Measurements from ENCODE around the gene ZBTB17.

The ZBTB17 gene

GRCh38 chr1:15969321-15969880 is 6.5 kb downstream of the ZBTB17 start:
- Histone ChIP-seq H2BK5ac (ENCODE audit: low read depth, low read length, poor library complexity, severe bottlenecking) (no peak overlapping the region), H3K27me3 (ENCODE audit: control insufficient read depth in 1 of 2, insufficient read depth in 1 of 2, low read length in 2 of 2) (no peaks in the 10 kb centered on the region), H4K8ac (ENCODE audit: low read length) (no peak overlapping the region), H3K27ac (ENCODE audit: low read length, poor library complexity, severe bottlenecking) (no peak overlapping the region), H3K4me1 (ENCODE audit: control insufficient read depth, insufficient read depth, low read depth, low read length) (peaks cover 13% of the 10 kb centered on the region), H3K4me2 (ENCODE audit: low read length, poor library complexity, severe bottlenecking) (no peak overlapping the region), H3K18ac (ENCODE audit: low read depth in 1 of 2, low read length in 2 of 2) (no peak overlapping the region), H3K23ac (ENCODE audit: low read length in 2 of 2) (no peak overlapping the region), H3K9ac (ENCODE audit: low read length) (no peak overlapping the region), H4K91ac (ENCODE audit: low read length) (no peak overlapping the region), H3K14ac (ENCODE audit: low read length in 2 of 2) (no peak overlapping the region), H2BK120ac (ENCODE audit: low read depth, low read length) (no peak overlapping the region), H2BK15ac (ENCODE audit: low read depth, poor library complexity, severe bottlenecking) (no peak overlapping the region), H2AFZ (ENCODE audit: low read depth, low read length) (no peak overlapping the region), H2AK5ac (ENCODE audit: low read length, severe bottlenecking) (no peak overlapping the region), H3K4me3 (ENCODE audit: insufficient read depth in 1 of 2, low read depth in 1 of 2, low read length in 2 of 2) (no peak overlapping the region), H3K4ac (ENCODE audit: low read depth in 1 of 2, low read length in 2 of 2) (no peak overlapping the region), H3K79me1 (replicated peaks; ENCODE audit: low read length, poor library complexity, severe bottlenecking) (peaks cover 23% of the 10 kb centered on the region), H2BK12ac (ENCODE audit: low read length in 2 of 2) (no peak overlapping the region), H3K9me3 (ENCODE audit: control insufficient read depth, low read length) (peaks cover 8% of the 10 kb centered on the region), H3K36me3 (ENCODE audit: control insufficient read depth in 1 of 2, insufficient read depth in 2 of 2, low read depth in 1 of 2, low read length in 2 of 2) (peaks cover 29 to 55% of the 10 kb centered on the region in 2 experiments)
- DNase-seq, result no peak
- WGBS, result 97% methylated on average over 13 of the region's 13 CpGs

GRCh38 chr1:15968172-15968571 is 7.7 kb downstream of the ZBTB17 start:
- H4K91ac ChIP-seq (ENCODE audit: low read length), result no peak overlapping the region
- no peak overlapping the region for H2AFZ ChIP-seq (ENCODE audit: low read depth, low read length)
- WGBS, result 97% methylated on average over 5 of the region's 5 CpGs
- H2BK12ac ChIP-seq (ENCODE audit: low read length in 2 of 2), result no peak overlapping the region
- H3K14ac ChIP-seq (ENCODE audit: low read length in 2 of 2), result no peak overlapping the region
- no peak overlapping the region for H3K4me2 ChIP-seq (ENCODE audit: low read length, poor library complexity, severe bottlenecking)
- H3K4me1 ChIP-seq (ENCODE audit: control insufficient read depth, insufficient read depth, low read depth, low read length), result peaks cover 16% of the 10 kb centered on the region
- no peak overlapping the region for H3K4ac ChIP-seq (ENCODE audit: low read depth in 1 of 2, low read length in 2 of 2)
- H3K9me3 ChIP-seq (ENCODE audit: control insufficient read depth, low read length), result peaks cover 8% of the 10 kb centered on the region
- H3K23ac ChIP-seq (ENCODE audit: low read length in 2 of 2), result no peak overlapping the region
- H4K8ac ChIP-seq (ENCODE audit: low read length), result no peak overlapping the region
- H2AK5ac ChIP-seq (ENCODE audit: low read length, severe bottlenecking), result no peak overlapping the region
- no peak for DNase-seq
- H3K79me1 ChIP-seq (replicated peaks; ENCODE audit: low read length, poor library complexity, severe bottlenecking), result peaks cover 23% of the 10 kb centered on the region
- H3K27ac ChIP-seq (ENCODE audit: low read length, poor library complexity, severe bottlenecking), result no peak overlapping the region
- no peak overlapping the region for H2BK5ac ChIP-seq (ENCODE audit: low read depth, low read length, poor library complexity, severe bottlenecking)
- no peak overlapping the region for H2BK15ac ChIP-seq (ENCODE audit: low read depth, poor library complexity, severe bottlenecking)
- no peak overlapping the region for H3K4me3 ChIP-seq (ENCODE audit: insufficient read depth in 1 of 2, low read depth in 1 of 2, low read length in 2 of 2)
- no peak overlapping the region for H3K18ac ChIP-seq (ENCODE audit: low read depth in 1 of 2, low read length in 2 of 2)
- no peaks in the 10 kb centered on the region for H3K27me3 ChIP-seq (ENCODE audit: control insufficient read depth in 1 of 2, insufficient read depth in 1 of 2, low read length in 2 of 2)
- H3K36me3 ChIP-seq (ENCODE audit: control insufficient read depth in 1 of 2, insufficient read depth in 2 of 2, low read depth in 1 of 2, low read length in 2 of 2), result peaks cover 30 to 50% of the 10 kb centered on the region in 2 experiments
- no peak overlapping the region for H2BK120ac ChIP-seq (ENCODE audit: low read depth, low read length)
- H3K9ac ChIP-seq (ENCODE audit: low read length), result no peak overlapping the region

- Histone ChIP-seq H3K4me3 (ENCODE audit: insufficient read depth in 1 of 2, low read depth in 1 of 2, low read length in 2 of 2) (no peak overlapping the region), H2BK5ac (ENCODE audit: low read depth, low read length, poor library complexity, severe bottlenecking) (no peak overlapping the region), H3K23ac (ENCODE audit: low read length in 2 of 2) (no peak overlapping the region), H3K18ac (ENCODE audit: low read depth in 1 of 2, low read length in 2 of 2) (no peak overlapping the region), H2BK120ac (ENCODE audit: low read depth, low read length) (no peak overlapping the region), H4K8ac (ENCODE audit: low read length) (no peak overlapping the region), H3K9me3 (ENCODE audit: control insufficient read depth, low read length) (peaks cover 6% of the 10 kb centered on the region), H2BK12ac (ENCODE audit: low read length in 2 of 2) (no peak overlapping the region), H3K9ac (ENCODE audit: low read length) (peak overlapping the region; percentile 79), H3K14ac (ENCODE audit: low read length in 2 of 2) (no peak overlapping the region), H2BK15ac (ENCODE audit: low read depth, poor library complexity, severe bottlenecking) (no peak overlapping the region), H3K36me3 (ENCODE audit: control insufficient read depth in 1 of 2, insufficient read depth in 2 of 2, low read depth in 1 of 2, low read length in 2 of 2) (peaks cover 28 to 38% of the 10 kb centered on the region in 2 experiments), H4K91ac (ENCODE audit: low read length) (no peak overlapping the region), H3K79me1 (replicated peaks; ENCODE audit: low read length, poor library complexity, severe bottlenecking) (peaks cover 23% of the 10 kb centered on the region), H3K4me2 (ENCODE audit: low read length, poor library complexity, severe bottlenecking) (no peak overlapping the region), H3K4me1 (ENCODE audit: control insufficient read depth, insufficient read depth, low read depth, low read length) (peaks cover 18% of the 10 kb centered on the region), H2AK5ac (ENCODE audit: low read length, severe bottlenecking) (peak overlapping the region; percentile 87), H3K4ac (ENCODE audit: low read depth in 1 of 2, low read length in 2 of 2) (no peak overlapping the region), H3K27ac (ENCODE audit: low read length, poor library complexity, severe bottlenecking) (no peak overlapping the region), H2AFZ (ENCODE audit: low read depth, low read length) (no peak overlapping the region), H3K27me3 (ENCODE audit: control insufficient read depth in 1 of 2, insufficient read depth in 1 of 2, low read length in 2 of 2) (no peaks in the 10 kb centered on the region)
- 100% methylated on average over 2 of the region's 6 CpGs for WGBS
- no peak for DNase-seq
Observed at GRCh38 chr1:15966956-15967344, 9.0 kb downstream of the ZBTB17 start.

- peak overlapping the region in 1 of 2 experiments; percentile 34 for H3K4me3 ChIP-seq (ENCODE audit: insufficient read depth in 1 of 2, low read depth in 1 of 2, low read length in 2 of 2)
- peak overlapping the region; percentile 79 for H3K9ac ChIP-seq (ENCODE audit: low read length)
- H3K18ac ChIP-seq (ENCODE audit: low read depth in 1 of 2, low read length in 2 of 2), result no peak overlapping the region
- peaks cover 31 to 33% of the 10 kb centered on the region in 2 experiments for H3K36me3 ChIP-seq (ENCODE audit: control insufficient read depth in 1 of 2, insufficient read depth in 2 of 2, low read depth in 1 of 2, low read length in 2 of 2)
- no peak overlapping the region for H2BK15ac ChIP-seq (ENCODE audit: low read depth, poor library complexity, severe bottlenecking)
- H3K4me1 ChIP-seq (ENCODE audit: control insufficient read depth, insufficient read depth, low read depth, low read length), result peaks cover 21% of the 10 kb centered on the region
- H2BK120ac ChIP-seq (ENCODE audit: low read depth, low read length), result no peak overlapping the region
- peak; percentile 67 for DNase-seq
- peak overlapping the region; percentile 35 for H2AK5ac ChIP-seq (ENCODE audit: low read length, severe bottlenecking)
- H3K4ac ChIP-seq (ENCODE audit: low read depth in 1 of 2, low read length in 2 of 2), result no peak overlapping the region
- H2AFZ ChIP-seq (ENCODE audit: low read depth, low read length), result no peak overlapping the region
- peak overlapping the region in 1 of 2 experiments; percentile 83 for H3K23ac ChIP-seq (ENCODE audit: low read length in 2 of 2)
- no peak overlapping the region for H4K8ac ChIP-seq (ENCODE audit: low read length)
- no peaks in the 10 kb centered on the region for H3K27me3 ChIP-seq (ENCODE audit: control insufficient read depth in 1 of 2, insufficient read depth in 1 of 2, low read length in 2 of 2)
- H3K14ac ChIP-seq (ENCODE audit: low read length in 2 of 2), result no peak overlapping the region
- peak overlapping the region; percentile 56 for H3K4me2 ChIP-seq (ENCODE audit: low read length, poor library complexity, severe bottlenecking)
- peaks cover 27% of the 10 kb centered on the region for H3K79me1 ChIP-seq (replicated peaks; ENCODE audit: low read length, poor library complexity, severe bottlenecking)
- peaks cover 6% of the 10 kb centered on the region for H3K9me3 ChIP-seq (ENCODE audit: control insufficient read depth, low read length)
- WGBS, result 78% methylated on average over 16 of the region's 18 CpGs
- H2BK12ac ChIP-seq (ENCODE audit: low read length in 2 of 2), result no peak overlapping the region
- H2BK5ac ChIP-seq (ENCODE audit: low read depth, low read length, poor library complexity, severe bottlenecking), result no peak overlapping the region
- H3K27ac ChIP-seq (ENCODE audit: low read length, poor library complexity, severe bottlenecking), result peak overlapping the region; percentile 74
- H4K91ac ChIP-seq (ENCODE audit: low read length), result no peak overlapping the region
Observed at GRCh38 chr1:15966081-15966955, 9.6 kb downstream of the ZBTB17 start.
